Epithelial cell of proximal tubule (primary cell): Measurements from ENCODE around the gene UNC13A. TPM values are rescaled to one million over a fixed set of nuclear protein-coding genes. Genes with fewer than 3 reads are reported as not detected.
A peak's percentile ranks its signal among the peaks of the same experiment; 100 is the strongest.

ENCODE experiments used
- DNase-seq: peaks from one replicate; pipeline ENCODE4 v3.0.0-alpha.2; 2011; ENCODE audit warnings: low read depth
- H3K4me3 ChIP-seq: 2 replicates; pipeline ENCODE4 v1.5.1; 2011; ENCODE audit warnings: low read depth, mild to moderate bottlenecking, low read length
- total RNA-seq: library from RNA; depleted of rRNA; stranded (reverse); fragments of >200 nt; gene quantifications from 2 replicates; pipeline ENCODE4 v1.2.3, GENCODE V29; 2015
- TF ChIP-seq, protein P1 (sequence below): conservative IDR thresholded peaks from 2 replicates; pipeline ENCODE4 v1.5.1; 2012; ENCODE audit warnings: low read depth, mild to moderate bottlenecking, low read length

Gene UNC13A
- total RNA-seq, 1 donor from 2014 or later = 0.06 TPM

DNA sequence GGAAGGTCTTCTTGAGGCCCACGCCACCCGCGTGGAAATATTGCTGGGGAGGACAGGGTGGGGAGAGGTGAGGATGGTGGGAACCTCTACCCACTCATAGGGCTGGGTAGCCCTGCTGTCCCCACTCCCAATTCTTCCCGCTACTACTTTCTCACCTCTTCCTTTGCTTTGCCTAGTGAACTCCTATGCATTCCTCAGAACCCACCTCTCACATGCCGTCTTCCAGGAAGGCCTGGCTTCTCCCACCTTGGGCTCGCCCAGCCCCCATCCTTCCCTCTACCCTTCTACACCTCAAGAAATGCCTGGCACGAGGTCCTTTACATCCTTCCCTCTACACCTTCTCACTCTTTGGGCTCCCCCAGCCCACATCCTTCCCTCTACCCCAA lies 70.4 kb downstream of the UNC13A start:
- TF ChIP-seq, protein P1, sequence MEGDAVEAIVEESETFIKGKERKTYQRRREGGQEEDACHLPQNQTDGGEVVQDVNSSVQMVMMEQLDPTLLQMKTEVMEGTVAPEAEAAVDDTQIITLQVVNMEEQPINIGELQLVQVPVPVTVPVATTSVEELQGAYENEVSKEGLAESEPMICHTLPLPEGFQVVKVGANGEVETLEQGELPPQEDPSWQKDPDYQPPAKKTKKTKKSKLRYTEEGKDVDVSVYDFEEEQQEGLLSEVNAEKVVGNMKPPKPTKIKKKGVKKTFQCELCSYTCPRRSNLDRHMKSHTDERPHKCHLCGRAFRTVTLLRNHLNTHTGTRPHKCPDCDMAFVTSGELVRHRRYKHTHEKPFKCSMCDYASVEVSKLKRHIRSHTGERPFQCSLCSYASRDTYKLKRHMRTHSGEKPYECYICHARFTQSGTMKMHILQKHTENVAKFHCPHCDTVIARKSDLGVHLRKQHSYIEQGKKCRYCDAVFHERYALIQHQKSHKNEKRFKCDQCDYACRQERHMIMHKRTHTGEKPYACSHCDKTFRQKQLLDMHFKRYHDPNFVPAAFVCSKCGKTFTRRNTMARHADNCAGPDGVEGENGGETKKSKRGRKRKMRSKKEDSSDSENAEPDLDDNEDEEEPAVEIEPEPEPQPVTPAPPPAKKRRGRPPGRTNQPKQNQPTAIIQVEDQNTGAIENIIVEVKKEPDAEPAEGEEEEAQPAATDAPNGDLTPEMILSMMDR = no peak
- no peak for DNase-seq
- H3K4me3 ChIP-seq = no peak overlapping the region

GRCh38 chr19:17616961-17617806 lies 71.0 kb downstream of the UNC13A start:
- peak overlapping the region; percentile 42 for H3K4me3 ChIP-seq
- TF ChIP-seq, protein P1 = no peak
- DNase-seq = peak; percentile 40

DNA sequence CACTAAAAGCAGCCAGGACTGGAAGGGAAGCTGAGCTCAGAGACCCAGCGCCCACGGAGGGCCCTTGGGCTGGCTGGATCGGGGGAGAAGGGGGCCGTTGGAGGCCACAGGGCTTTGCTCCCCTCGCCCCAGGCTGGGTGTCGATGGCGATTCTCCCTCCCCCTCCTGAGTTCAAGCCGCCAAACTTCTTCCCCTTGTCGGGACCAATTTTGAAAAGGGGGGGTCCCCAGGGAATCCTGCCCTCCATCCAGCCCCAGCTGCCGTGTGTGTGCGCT lies 71.5 kb downstream of the UNC13A start:
- DNase-seq = no peak
- peak overlapping the region; percentile 42 for H3K4me3 ChIP-seq
- TF ChIP-seq, protein P1 = no peak

DNA sequence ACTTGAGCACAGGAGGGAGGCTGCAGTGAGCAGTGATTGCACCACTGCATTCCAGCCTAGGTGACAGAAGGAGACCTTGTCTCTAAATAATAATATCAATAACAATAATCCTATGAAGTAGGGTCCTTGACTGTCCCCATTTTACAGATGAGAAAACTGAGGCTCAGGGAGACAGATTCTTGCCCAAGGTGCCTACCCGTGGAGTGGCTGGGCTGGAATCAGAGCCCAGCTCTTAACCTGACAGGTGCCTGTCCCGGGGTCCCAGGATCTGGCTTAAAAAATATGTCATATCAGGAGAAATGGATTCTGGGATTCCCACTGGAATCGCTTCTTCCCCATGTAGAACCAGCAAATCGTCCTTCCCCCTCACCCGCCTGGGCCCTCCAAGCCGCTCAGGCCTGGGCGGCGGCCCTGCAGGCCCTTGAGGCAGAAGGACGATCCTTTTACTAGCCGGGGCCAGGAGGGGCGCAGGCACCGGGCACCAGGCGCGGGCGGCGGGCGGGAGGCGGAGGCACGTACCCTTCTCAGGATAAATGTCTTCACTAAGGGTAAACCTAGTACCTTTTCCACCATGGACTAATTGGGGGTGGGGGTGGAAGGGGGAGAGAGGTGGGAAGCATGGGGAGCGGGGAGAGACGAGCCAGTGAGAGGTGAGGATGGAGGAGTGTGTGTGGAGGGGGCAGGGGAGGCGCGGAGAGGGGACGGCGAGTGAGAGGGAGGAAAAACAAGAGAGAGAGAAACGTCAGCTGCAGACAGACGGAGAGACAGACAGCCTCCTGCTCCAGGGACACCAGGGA lies 72.1 kb downstream of the UNC13A start:
- DNase-seq = no peak
- H3K4me3 ChIP-seq = peak overlapping the region; percentile 42
- TF ChIP-seq, protein P1 = no peak

- H3K4me3 ChIP-seq = no peak overlapping the region
- TF ChIP-seq, protein P1 = no peak
- no peak for DNase-seq
Measured at GRCh38 chr19:17614476-17614875, 73.7 kb downstream of the UNC13A start.

- DNase-seq = peak; percentile 79
- H3K4me3 ChIP-seq = no peak overlapping the region
- TF ChIP-seq, protein P1 = no peak
Measured at GRCh38 chr19:17611462-17612244, 76.5 kb downstream of the UNC13A start.
